ENCODE data around the gene THBS2. TPM values are rescaled to one million over a fixed set of nuclear protein-coding genes. Genes with fewer than 3 reads are reported as not detected.

The THBS2 gene
- total and polyA plus RNA-seq, 2 of the 8 experiments (the other 6 are each of a cell fraction or from before 2014, with no cell fraction given) = 11.0 to 22.5 TPM

DNA sequence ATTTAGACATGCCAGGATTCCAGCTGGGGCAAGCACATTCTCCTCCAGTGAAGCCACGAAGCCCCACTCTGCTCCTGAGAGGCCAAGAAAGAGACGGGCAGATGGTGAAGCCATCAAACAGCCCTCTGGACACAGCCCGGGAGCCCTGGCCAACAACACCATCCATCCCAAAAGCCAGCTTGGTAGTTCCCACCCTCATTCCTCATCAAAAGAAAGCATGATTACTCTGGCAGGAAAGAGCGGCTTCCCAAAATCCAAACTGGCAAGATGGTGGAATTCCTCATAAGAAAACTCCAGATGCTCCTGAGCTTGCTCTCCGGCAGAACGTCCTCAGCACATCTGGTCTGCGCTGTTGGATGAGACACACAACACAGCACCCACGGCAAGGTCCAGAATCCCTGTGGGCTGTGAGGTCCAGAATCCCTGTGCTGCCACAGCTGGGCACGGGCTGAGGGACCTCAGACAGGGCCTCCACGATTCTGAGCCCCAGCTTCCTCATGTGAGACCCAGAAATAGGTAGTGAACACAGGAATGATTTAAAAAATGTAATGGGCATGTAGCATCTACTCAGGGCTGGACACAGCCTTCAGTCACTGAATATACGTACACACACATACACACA is 52.6 kb downstream of the THBS2 start (continued):
- TF ChIP-seq, protein P1, sequence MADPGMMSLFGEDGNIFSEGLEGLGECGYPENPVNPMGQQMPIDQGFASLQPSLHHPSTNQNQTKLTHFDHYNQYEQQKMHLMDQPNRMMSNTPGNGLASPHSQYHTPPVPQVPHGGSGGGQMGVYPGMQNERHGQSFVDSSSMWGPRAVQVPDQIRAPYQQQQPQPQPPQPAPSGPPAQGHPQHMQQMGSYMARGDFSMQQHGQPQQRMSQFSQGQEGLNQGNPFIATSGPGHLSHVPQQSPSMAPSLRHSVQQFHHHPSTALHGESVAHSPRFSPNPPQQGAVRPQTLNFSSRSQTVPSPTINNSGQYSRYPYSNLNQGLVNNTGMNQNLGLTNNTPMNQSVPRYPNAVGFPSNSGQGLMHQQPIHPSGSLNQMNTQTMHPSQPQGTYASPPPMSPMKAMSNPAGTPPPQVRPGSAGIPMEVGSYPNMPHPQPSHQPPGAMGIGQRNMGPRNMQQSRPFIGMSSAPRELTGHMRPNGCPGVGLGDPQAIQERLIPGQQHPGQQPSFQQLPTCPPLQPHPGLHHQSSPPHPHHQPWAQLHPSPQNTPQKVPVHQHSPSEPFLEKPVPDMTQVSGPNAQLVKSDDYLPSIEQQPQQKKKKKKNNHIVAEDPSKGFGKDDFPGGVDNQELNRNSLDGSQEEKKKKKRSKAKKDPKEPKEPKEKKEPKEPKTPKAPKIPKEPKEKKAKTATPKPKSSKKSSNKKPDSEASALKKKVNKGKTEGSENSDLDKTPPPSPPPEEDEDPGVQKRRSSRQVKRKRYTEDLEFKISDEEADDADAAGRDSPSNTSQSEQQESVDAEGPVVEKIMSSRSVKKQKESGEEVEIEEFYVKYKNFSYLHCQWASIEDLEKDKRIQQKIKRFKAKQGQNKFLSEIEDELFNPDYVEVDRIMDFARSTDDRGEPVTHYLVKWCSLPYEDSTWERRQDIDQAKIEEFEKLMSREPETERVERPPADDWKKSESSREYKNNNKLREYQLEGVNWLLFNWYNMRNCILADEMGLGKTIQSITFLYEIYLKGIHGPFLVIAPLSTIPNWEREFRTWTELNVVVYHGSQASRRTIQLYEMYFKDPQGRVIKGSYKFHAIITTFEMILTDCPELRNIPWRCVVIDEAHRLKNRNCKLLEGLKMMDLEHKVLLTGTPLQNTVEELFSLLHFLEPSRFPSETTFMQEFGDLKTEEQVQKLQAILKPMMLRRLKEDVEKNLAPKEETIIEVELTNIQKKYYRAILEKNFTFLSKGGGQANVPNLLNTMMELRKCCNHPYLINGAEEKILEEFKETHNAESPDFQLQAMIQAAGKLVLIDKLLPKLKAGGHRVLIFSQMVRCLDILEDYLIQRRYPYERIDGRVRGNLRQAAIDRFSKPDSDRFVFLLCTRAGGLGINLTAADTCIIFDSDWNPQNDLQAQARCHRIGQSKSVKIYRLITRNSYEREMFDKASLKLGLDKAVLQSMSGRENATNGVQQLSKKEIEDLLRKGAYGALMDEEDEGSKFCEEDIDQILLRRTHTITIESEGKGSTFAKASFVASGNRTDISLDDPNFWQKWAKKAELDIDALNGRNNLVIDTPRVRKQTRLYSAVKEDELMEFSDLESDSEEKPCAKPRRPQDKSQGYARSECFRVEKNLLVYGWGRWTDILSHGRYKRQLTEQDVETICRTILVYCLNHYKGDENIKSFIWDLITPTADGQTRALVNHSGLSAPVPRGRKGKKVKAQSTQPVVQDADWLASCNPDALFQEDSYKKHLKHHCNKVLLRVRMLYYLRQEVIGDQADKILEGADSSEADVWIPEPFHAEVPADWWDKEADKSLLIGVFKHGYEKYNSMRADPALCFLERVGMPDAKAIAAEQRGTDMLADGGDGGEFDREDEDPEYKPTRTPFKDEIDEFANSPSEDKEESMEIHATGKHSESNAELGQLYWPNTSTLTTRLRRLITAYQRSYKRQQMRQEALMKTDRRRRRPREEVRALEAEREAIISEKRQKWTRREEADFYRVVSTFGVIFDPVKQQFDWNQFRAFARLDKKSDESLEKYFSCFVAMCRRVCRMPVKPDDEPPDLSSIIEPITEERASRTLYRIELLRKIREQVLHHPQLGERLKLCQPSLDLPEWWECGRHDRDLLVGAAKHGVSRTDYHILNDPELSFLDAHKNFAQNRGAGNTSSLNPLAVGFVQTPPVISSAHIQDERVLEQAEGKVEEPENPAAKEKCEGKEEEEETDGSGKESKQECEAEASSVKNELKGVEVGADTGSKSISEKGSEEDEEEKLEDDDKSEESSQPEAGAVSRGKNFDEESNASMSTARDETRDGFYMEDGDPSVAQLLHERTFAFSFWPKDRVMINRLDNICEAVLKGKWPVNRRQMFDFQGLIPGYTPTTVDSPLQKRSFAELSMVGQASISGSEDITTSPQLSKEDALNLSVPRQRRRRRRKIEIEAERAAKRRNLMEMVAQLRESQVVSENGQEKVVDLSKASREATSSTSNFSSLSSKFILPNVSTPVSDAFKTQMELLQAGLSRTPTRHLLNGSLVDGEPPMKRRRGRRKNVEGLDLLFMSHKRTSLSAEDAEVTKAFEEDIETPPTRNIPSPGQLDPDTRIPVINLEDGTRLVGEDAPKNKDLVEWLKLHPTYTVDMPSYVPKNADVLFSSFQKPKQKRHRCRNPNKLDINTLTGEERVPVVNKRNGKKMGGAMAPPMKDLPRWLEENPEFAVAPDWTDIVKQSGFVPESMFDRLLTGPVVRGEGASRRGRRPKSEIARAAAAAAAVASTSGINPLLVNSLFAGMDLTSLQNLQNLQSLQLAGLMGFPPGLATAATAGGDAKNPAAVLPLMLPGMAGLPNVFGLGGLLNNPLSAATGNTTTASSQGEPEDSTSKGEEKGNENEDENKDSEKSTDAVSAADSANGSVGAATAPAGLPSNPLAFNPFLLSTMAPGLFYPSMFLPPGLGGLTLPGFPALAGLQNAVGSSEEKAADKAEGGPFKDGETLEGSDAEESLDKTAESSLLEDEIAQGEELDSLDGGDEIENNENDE (IDR thresholded peaks at IDR 0.05; ENCODE audit: insufficient replicate concordance, low read length) = no peak
- no peak for TF ChIP-seq RXRA (IDR thresholded peaks at IDR 0.05; ENCODE audit: insufficient read depth, low read depth, low read length)
- TF ChIP-seq POLR2AphosphoS5 (IDR thresholded peaks at IDR 0.05; ENCODE audit: low read depth, low read length) = no peak
- TF ChIP-seq SIN3A (conservative IDR thresholded peaks at IDR 0.05 in 1 of 2, IDR thresholded peaks at IDR 0.05 in 1 of 2; ENCODE audit: low read depth in 1 of 2, low read length in 2 of 2) = no peak
- no peak for TF ChIP-seq MAFK (IDR thresholded peaks at IDR 0.05; ENCODE audit: low read depth, low read length)

All from H1 (cell line).